ENCODE measurements around the gene PLXNA4. TPM values are rescaled to one million over a fixed set of nuclear protein-coding genes. Genes with fewer than 3 reads are reported as not detected.

Gene PLXNA4
- total and polyA plus RNA-seq, 3 donors from 2014 or later, result 3.4 to 5.5 (median 3.8) TPM

DNA sequence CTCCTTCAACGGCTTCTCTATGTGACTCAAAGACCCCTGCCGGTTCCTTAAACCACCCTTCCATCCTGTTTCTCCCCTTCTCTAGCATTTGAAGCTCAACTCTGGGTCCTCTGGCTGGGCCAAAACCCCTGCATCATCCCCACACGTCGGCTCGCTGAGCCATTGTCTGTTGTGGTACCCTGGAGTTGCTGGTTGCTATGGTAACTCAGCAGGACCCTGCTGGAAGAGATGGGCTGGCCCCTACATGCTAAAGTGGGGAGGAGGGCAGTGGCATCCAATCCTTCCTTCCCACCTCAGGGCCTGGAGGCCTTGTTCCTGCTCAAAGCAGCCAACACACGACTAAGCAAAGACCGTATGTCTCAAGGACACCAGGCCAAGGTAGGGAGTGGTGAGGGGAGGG lies 452.5 kb downstream of the PLXNA4 start:
- no peak for TF ChIP-seq POLR2A (IDR thresholded peaks at IDR 0.05)
- TF ChIP-seq, protein P1, sequence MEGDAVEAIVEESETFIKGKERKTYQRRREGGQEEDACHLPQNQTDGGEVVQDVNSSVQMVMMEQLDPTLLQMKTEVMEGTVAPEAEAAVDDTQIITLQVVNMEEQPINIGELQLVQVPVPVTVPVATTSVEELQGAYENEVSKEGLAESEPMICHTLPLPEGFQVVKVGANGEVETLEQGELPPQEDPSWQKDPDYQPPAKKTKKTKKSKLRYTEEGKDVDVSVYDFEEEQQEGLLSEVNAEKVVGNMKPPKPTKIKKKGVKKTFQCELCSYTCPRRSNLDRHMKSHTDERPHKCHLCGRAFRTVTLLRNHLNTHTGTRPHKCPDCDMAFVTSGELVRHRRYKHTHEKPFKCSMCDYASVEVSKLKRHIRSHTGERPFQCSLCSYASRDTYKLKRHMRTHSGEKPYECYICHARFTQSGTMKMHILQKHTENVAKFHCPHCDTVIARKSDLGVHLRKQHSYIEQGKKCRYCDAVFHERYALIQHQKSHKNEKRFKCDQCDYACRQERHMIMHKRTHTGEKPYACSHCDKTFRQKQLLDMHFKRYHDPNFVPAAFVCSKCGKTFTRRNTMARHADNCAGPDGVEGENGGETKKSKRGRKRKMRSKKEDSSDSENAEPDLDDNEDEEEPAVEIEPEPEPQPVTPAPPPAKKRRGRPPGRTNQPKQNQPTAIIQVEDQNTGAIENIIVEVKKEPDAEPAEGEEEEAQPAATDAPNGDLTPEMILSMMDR (IDR thresholded peaks at IDR 0.05), result no peak
- DNase-seq, result no peak
- intact Hi-C loops (cut with DNase I; ENCODE audit: low total_unique reads), result no loop called here
- no peak overlapping the region for H3K27ac ChIP-seq
- H3K4me1 ChIP-seq, result no peaks in the 10 kb centered on the region
- H3K27me3 ChIP-seq, result no peaks in the 10 kb centered on the region
- H3K4me3 ChIP-seq, result no peak overlapping the region
- H3K36me3 ChIP-seq (ENCODE audit: low read depth, missing control alignments), result no peaks in the 10 kb centered on the region
- WGBS, 2 donors, result 66 to 69% methylated on average over 7 of the region's 7 CpGs
- no peaks in the 10 kb centered on the region for H3K9me3 ChIP-seq

DNA sequence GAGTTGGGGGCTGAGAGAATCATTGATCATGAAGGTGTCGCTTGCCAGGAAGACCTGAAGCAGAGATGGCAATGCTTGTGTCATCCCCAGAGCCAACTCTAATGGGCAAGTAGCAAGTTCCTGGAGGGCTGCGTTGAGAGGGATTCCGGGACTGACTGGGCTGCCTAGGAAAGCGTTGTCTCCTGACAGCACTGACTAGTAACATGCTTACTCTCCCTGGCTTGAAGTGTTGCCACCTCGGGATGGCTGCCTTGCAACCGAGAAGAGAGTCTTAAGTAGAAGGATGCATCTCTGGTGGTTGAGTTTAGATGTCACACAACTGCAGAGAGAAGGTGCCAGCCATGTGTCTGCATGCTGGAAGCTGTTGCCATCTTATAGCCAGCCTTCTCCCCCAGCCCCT lies 453.4 kb downstream of the PLXNA4 start:
- WGBS, 2 donors, result 84 to 89% methylated on average over 5 to 6 of the region's 6 CpGs
- Histone ChIP-seq H3K9me3 (no peaks in the 10 kb centered on the region), H3K27me3 (no peaks in the 10 kb centered on the region), H3K4me3 (no peak overlapping the region), H3K4me1 (no peaks in the 10 kb centered on the region), H3K27ac (no peak overlapping the region), H3K36me3 (ENCODE audit: low read depth, missing control alignments) (no peaks in the 10 kb centered on the region)
- intact Hi-C loops (cut with DNase I; ENCODE audit: low total_unique reads), result no loop called here
- no peak for DNase-seq
- TF ChIP-seq, protein P1 (IDR thresholded peaks at IDR 0.05), result no peak
- TF ChIP-seq POLR2A (IDR thresholded peaks at IDR 0.05), result no peak

DNA sequence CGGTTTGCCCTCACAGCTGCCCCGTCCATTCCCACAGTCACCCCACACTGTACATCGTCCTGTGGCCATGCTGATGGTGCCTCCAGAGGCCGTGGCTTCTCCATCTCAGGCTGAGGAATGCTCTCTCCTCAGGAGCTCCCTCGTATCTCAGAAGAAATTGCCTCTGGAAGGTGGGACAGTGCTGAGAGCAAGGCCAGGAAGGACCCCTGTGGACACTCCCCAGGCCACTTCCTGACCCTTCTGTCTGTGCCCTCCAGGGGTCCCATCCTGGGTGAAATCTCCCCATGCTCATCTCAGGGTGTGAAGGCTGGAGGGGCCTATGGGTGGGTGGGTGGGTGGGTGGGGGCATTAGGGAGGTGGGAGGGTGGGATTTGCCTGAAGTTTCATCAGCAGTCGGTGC lies 454.3 kb downstream of the PLXNA4 start:
- WGBS, 2 donors, result 85 to 96% methylated on average over 6 of the region's 6 CpGs
- H3K36me3 ChIP-seq (ENCODE audit: low read depth, missing control alignments), result no peaks in the 10 kb centered on the region
- no peak overlapping the region for H3K4me3 ChIP-seq
- H3K27me3 ChIP-seq, result no peaks in the 10 kb centered on the region
- H3K27ac ChIP-seq, result no peak overlapping the region
- H3K9me3 ChIP-seq, result no peaks in the 10 kb centered on the region
- TF ChIP-seq, protein P1 (IDR thresholded peaks at IDR 0.05), result no peak
- TF ChIP-seq POLR2A (IDR thresholded peaks at IDR 0.05), result no peak
- DNase-seq, result no peak
- intact Hi-C loops (cut with DNase I; ENCODE audit: low total_unique reads), result no loop called here
- no peaks in the 10 kb centered on the region for H3K4me1 ChIP-seq

DNA sequence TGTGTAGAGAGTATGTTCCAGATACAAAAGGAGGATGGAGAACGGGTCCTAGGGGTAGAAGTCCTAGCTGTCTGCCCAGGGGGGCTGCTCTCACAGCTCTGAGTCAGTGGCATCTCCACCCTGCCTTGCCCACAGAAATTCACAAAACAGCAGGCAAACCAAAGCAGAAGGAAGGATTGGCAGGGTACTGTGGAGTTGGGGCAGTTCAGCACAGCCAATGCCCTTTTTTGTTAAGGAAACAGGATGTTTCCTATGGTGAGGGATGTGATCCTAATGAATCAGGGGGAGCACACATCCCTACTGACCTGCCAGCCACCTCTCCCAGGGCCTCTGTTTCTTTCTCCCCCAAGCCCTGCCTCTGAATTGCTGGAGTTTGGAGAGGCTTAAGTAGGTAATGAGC lies 457.6 kb downstream of the PLXNA4 start:
- intact Hi-C loops (cut with DNase I; ENCODE audit: low total_unique reads), result no loop called here
- Histone ChIP-seq H3K27me3 (no peaks in the 10 kb centered on the region), H3K9me3 (no peaks in the 10 kb centered on the region), H3K27ac (no peak overlapping the region), H3K36me3 (ENCODE audit: low read depth, missing control alignments) (no peaks in the 10 kb centered on the region), H3K4me1 (no peaks in the 10 kb centered on the region), H3K4me3 (no peak overlapping the region)
- no peak for DNase-seq
- no peak for TF ChIP-seq POLR2A (IDR thresholded peaks at IDR 0.05)
- TF ChIP-seq, protein P1 (IDR thresholded peaks at IDR 0.05), result no peak
- 86 to 92% methylated on average over 1 of the region's 1 CpG for WGBS, 2 donors

DNA sequence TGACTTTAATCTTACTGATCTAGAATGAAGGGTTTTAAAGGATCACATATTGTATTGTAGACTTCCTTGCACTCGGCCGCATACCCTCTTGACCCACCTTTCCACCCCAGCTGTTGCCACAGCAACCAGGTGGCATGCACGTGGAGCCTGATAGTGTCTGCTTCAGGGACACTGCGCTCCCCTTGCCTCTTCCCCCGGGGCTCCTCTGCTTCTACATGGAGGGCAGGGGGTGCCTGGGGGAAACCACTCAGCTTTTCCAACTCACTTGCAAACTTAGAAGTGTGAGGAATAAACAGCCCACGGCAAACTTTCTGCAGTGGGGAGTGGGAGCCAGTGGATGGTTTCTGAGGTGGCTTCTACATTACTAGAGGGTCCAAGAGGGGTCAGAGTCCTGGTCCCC lies 458.6 kb downstream of the PLXNA4 start:
- Histone ChIP-seq H3K9me3 (no peaks in the 10 kb centered on the region), H3K27ac (no peak overlapping the region), H3K4me3 (no peak overlapping the region), H3K36me3 (ENCODE audit: low read depth, missing control alignments) (no peaks in the 10 kb centered on the region), H3K27me3 (no peaks in the 10 kb centered on the region), H3K4me1 (no peaks in the 10 kb centered on the region)
- TF ChIP-seq POLR2A (IDR thresholded peaks at IDR 0.05), result no peak
- TF ChIP-seq, protein P1 (IDR thresholded peaks at IDR 0.05), result no peak
- 74 to 75% methylated on average over 5 to 6 of the region's 6 CpGs for WGBS, 2 donors
- intact Hi-C loops (cut with DNase I; ENCODE audit: low total_unique reads), result no loop called here
- no peak for DNase-seq
